GM19395 (cell line): ENCODE results near the gene IL1RAP.
"Not testable (repeated sequence)": the region's sequence is repeated elsewhere in the genome, so short reads cannot be mapped to it uniquely, and the experiment has no call there.

Source experiments
- ATAC-seq: cut with Tn5 transposase; IDR thresholded peaks from one replicate; pipeline ENCODE4 v1.9.1; 2021; ENCODE audit warnings: mild to moderate bottlenecking, moderate library complexity; ENCODE audit not compliant: unreplicated experiment

The IL1RAP gene

DNA sequence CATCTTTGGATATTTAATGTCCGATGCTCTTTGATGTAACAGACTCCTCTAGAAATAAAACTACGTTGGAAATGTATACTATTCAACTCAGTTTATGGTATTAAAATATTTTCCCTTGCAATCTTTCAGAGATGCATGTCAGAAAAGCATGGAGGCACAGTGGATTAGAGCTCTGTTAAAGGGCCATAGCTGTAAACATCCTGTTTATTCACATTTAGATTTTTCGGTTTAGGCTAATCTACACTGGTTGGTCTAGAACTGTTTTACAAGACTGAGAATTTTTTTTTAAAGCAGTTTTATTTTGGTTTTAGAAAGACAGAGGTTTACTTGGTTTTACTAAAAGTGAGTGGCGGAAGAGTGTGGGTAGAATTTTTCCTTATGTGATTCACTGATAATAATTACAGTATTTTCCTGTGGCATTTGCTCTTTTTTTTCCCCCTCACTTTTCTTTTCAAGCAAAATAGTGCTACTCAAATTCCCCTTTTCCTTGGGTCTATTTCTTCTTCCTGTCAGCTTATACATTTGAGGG is 132.1 kb downstream of the IL1RAP start:
- ATAC-seq = no peak

DNA sequence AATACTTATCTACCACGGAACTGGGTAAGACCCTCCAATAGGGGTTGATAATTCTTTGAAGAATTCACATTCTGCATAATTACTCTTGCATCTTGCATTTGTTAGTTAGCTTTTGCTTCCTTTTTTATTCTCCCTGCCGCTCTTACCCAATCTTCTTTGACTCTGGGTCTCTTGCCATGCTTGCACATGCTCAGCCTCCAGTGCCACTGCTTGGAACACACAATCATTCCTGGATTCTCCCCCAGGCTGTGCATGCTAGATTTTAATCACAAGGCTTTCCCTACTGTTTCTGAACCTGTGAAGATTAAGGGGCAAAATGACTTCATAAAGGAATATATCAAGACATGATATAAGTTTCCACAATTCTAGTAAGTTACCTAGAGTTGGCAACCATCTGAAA is 133.1 kb downstream of the IL1RAP start:
- ATAC-seq = no peak

DNA sequence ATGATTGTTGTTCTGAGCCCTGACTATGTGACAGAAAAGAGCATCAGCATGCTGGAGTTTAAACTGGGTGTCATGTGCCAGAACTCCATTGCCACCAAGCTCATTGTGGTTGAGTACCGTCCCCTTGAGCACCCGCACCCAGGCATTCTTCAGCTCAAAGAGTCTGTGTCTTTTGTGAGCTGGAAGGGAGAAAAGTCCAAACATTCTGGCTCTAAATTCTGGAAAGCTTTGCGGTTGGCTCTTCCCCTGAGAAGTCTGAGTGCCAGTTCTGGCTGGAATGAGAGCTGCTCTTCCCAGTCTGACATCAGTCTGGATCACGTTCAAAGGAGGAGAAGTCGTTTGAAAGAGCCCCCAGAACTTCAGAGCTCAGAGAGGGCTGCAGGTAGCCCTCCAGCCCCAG is 142.0 kb downstream of the IL1RAP start:
- ATAC-seq = no peak

DNA sequence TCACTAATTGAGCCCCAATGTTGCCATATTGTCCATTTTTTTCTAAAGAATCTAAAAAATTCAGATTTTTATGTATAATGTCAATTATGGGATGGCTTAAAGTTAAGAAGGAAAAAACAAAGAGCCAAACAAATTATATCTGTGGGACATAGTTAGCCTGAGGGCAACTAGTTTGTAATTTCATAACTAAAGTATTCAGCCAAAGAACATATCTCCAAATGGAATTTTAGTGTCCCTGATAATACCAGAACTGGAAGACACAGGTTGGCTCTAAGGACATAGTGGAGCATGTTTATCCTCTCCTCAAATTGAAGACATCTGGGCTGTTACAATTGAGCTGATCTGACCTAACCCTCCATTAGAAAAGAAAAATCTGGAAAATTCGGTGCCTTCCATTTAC is 144.2 kb downstream of the IL1RAP start:
- ATAC-seq = no peak

DNA sequence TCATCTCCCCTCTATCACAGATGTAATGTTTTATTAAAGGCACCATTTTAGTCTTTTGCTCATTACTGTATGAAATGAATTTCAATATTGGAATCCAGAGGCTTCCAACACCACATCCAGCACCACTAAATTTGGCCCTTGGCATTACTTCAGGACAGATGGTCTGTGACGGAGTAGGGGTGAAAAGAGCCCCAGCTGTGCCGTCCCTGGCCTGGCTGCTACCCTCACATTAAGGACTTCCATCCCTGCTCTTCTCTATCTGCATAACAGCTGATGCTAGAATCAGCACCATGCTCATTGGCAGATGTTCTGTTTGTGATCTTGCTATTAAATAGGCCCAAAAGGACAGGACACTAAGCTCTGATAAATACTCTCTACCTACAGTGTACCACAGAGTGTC is 152.9 kb downstream of the IL1RAP start:
- ATAC-seq = no peak

DNA sequence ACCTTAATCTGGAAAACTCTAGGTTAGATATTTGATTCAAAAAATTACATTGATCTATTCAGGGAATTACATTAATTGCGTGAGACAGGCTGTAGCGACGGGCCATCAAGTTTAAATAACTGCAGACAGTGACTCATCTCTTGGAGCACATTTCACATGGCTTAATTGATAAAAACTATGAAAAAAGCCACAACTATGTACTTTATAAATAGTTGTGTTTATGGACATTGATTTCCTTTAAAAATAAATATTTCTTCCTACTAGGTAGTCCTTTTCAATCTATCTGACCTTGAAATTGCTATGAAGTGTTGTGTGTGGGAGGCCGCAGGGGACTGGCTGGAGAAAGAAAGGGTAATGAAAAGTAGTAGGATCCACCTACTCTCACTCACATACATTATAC is 157.8 kb downstream of the IL1RAP start:
- ATAC-seq = no peak

DNA sequence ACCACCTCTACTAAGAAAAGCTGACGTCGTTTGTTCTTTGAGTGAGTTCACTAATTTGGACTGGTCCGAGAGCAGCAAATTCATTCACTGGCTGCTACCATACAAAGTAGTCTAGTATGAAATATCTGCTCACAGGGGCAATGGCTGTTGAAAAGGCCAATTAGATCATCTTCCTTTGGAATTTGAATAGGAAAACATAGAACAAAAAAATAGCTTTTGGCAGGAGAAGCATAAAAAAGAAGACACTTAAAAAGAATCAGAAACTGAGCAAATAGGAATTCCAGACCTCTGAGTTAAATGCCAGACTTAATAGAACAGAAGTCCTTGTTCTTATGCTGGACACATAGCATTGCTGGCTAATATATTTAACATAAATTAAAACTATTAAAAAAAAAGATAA is 159.3 kb downstream of the IL1RAP start:
- ATAC-seq = no peak

DNA sequence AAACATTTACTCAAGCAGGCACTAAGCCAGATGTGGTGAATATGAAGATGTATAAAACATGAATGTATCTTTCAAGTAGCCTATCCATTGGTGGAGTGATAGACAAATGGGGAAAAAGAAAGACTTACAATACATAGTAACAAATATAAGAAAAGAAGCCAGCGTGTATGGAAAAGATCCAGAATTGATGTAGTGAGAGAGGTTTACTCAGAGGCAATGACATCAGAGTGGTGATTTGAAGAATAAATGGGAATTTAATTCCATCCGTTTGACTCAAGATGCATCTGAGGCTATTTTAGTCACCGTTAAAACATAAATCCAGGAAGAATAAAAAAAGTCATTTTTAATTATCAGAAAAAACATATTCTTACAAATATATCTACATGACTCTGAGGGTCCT is 162.6 kb downstream of the IL1RAP start:
- ATAC-seq = no peak

DNA sequence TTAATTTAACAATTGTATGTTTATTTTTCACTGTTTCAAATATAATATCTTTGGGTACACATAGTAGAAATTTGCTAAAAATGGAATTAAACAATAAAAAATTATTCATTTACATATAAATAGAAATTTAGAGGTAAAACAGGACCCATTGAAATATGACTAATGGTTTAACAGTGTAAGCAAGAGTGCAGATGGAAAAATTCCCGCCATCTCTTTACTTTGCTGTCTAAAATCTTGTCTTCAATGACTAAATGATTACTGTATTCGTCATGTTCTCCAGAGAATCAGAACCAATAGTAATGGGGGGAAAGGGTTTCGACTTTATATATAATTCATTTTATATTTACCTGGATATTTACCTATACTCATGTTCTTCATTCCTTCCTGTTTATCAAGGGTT is 163.1 kb downstream of the IL1RAP start:
- ATAC-seq = no peak

DNA sequence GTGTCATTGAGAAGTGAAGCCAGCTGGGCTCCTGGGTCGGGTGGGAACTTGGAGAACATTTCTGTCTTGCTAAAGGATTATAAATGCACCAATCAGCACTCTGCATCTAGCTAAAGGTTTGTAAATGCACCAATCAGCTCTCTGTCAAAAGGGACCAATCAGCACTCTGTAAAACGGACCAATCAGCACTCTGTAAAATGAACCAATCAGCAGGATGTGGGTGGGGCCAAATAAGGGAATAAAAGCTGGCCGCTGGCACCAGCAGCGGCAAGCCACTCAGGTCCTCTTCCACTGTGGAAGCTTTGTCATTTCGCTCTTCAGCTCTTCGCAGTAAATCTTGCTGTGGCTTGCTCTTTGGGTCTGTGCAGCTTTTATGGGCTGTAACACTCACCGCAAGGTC is 164.0 kb downstream of the IL1RAP start:
- not testable (repeated sequence) for ATAC-seq

DNA sequence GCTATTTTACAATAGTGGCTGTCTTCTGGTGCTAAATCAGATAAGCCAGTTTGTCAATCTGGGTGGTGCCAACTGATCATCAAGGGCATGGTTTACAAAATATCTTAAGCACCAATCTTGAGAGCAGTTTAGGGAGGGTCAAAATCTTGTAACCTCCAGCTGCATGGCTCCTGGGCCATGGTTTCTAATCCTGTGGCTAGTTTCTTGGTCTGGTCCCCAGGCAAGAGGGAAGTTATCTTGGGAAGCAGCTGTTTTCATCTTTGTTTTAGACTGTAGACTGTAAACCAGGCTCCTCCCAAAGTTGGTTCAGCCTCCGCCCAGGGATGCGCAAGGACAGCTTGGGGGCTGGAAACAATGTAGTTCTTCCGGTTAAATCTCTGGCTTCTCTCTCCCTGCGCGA is 166.8 kb downstream of the IL1RAP start:
- ATAC-seq = no peak

DNA sequence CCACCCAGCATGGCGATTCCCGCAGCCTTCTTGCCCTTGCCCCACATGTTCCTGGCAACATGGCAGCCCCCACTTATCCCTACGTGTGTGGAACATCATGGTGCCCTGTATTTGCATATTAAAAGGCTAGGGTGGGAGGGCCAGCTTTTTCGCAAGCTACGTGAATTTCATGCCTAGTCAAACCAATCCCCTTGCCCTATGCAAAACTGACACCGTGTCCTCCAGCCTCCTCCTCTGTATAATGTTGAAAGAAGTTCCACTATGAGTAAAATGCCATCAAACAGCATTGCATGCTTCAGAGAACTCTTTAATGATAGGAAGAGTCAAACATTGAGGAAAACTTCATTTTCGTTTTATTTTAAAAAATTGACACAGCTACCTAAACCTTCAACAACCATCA is 170.9 kb downstream of the IL1RAP start:
- no peak for ATAC-seq

DNA sequence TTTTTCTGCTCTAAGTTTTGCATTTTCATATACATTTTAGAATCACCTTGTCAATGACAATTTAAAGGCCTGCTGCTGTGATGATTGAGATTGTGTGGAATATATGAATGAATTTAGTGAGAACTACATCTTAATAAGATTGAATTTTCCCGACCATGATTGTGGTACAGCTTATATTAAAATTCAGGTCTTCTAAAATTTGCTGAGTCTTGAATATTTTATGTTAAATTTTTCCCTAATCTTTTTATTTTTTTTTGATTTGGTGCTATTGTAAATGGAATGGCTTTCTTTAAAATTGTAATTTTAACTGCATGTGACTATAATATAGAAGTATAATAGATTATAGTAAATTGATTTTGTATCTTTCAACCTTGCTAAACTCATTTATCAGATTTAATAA is 172.1 kb downstream of the IL1RAP start:
- ATAC-seq = no peak

DNA sequence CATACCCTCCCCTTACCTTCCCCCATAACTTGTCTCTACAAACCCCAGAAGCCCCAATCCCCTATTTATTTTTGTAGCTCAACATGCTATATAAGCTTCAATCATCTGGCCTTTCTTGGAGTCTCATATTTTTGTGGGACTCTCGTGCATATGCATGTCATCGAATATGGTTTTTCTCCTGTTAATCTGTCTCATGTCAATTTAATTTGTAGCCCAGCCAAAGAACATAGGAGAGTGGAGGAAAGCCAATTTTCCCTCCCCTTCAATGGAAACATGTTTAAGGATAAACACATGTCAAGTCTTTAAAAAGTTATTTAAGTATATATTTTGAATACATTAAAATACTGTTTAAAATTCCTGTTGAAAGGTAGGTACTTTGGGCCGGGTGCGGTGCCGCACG is 176.4 kb downstream of the IL1RAP start:
- ATAC-seq = no peak

DNA sequence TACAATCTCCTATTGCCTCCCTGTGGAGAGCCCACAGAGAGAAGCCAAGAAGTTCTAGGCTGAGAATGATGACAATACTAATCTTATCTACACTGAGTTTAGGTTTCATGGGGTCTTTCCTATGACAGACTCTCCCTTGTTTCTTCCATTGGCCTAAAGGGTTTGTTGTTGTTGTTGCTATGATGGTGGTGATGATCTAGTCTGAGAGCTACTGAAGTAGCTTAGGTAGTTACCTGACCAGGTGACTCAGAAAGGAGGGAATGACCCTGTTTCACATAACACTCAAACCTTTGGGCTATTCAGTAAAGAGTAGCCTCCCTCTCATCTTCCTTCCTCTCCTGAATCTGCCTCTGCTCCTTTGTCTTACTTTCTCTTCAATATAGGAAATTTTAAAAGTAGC is 178.4 kb downstream of the IL1RAP start:
- ATAC-seq = no peak

DNA sequence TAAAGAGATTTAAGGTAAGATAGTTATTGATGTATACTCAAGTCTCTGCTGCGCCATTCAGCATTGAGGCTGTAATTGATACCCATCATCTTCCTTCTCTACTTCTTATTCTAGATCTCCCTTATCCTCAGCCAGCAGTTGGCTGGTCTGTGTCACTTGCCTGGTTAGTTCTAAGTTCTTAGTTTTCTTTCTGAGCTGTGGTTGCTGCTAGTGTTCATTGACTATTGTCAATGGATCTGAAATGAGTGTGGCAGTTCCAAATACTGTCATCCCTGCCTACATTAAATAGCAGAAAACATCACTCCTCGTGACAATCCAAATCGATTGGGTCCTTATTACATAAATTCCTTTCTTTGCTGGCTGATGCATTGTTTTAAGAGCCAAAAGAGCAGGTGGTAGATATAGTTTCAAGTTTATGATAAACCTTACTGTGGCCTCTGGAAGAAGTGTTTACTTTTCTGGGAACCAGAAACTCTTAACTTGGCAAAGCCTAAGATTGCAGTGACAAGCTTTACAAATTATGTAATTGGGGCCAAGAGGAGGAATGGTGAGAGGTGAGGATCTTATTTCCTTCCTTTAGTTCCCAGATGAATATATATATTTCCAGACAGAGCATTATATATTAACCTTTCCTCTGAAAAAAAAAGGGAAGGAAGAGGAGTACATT is 180.6 kb downstream of the IL1RAP start:
- ATAC-seq = no peak

DNA sequence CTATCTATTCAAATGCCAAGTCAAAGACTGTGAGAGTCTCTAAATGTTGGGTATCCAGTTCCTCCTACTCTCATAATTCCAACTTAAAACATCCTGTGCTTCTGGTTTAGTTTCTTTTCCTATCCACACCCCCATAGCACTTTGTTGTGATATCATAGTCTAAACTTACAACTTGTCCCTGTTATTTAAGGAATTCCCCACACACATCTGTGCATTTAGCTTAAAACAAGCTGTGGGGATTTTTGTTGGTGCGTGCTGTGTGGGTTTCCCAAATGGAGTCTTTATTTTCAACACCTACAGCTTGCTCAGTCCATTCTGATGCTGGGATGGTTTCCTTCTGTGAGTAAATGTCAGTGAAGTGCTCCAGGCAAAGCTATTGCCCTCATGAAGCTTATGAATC is 181.3 kb downstream of the IL1RAP start:
- ATAC-seq = no peak

DNA sequence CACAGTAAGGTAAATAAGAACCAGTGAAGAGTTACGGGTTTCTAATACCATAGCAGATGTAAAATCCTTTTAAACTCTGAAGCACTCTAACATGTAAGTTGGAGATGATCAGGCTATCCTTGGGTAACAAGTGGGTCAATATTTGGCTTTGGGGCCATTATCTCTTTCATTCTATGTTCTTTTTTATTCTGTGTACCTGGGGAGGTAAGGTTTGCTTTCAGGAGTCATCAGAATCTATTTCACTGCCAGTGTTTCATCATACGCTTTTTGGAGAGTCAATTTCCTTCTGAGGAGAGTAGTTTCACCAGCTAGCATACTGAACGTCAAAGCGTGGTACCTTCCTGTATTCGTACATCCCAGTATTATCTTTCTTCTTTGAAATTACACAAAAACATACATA is 182.1 kb downstream of the IL1RAP start:
- no peak for ATAC-seq

DNA sequence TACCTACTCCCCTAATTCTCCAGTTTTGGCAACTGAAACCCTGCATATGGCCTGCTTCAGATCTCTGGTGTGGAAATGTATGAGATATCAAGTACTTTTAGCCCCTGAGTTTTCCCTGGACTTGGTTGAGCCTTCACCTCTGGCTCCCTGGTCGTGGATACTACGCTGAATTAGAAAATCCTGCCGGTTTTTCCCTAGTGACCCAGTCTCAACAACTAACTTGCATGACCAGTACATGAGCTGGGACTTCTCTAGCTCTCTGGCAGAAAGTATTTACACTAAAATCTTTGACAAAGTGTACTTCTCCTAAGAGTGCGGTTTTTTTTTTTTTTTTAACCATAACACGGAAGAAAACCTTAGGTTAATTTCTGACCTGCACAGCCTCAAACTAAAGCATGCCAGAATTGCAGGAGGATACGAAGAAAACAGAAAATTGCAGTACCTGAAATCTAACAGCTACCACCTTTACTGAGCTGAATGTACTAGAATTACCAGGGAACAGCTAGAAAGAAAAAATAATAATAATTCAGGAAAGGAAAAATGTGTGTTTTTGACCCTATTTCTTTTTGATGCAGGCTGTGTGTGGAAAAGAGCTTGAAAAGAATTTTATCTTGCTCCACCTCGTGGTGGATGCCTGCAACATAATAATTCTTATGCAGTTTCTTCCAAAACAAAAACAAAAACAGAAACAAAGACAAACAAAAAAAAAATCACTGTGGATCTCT is 183.1 kb downstream of the IL1RAP start:
- ATAC-seq = no peak

DNA sequence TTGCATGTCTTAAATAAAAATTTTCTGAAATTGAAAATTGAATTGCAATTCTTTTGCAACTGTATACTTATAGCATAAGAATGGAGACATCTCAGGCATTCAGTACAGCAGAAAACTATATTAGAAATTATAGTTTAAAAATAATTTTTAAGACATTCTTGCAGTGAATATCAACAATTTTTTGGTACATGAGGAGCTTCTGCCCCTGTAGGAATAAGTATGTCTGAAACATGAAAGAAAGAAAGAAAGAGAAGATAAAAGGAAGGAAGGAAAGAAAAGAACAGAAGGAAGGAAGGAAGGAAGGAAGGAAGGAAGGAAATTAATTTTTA is 183.6 kb downstream of the IL1RAP start:
- no peak for ATAC-seq

DNA sequence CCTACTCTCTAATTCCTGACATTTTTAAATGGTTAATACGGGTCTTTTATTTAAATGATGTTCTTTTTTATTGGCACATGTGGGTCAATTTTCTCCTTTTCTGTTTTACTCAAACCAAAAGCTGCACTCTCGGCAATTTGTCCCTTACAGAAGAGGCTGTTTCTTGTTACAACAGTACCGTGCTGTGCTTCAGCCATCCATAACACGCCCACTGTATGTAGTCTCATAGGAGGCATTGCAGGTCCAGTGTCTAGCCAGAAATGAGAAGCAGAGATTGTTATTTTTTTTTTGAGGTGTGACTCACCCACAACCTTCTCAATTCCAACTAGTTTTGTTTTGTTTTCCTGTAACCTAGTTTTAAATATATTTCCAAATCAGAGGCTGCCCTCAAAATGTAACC is 184.0 kb downstream of the IL1RAP start:
- no peak for ATAC-seq

DNA sequence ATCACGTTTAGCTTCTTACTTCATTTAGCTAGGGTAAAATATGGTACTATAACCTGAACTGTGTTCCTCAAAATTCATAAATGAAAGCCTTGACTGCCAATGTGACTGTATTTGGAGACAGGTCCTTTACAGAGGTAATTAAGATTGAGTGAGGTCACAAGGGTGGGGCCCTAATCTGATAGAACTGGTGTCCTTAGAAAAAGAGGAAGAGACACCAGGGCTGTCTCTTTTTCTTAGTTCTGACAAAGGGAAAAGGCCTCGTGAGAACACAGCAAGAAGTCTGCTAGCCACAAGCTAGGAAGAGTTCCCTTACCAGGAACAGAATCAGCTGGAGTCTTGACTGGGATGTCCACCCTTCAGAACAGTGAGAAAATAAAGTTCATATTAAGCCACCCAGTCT is 185.9 kb downstream of the IL1RAP start:
- ATAC-seq = no peak

DNA sequence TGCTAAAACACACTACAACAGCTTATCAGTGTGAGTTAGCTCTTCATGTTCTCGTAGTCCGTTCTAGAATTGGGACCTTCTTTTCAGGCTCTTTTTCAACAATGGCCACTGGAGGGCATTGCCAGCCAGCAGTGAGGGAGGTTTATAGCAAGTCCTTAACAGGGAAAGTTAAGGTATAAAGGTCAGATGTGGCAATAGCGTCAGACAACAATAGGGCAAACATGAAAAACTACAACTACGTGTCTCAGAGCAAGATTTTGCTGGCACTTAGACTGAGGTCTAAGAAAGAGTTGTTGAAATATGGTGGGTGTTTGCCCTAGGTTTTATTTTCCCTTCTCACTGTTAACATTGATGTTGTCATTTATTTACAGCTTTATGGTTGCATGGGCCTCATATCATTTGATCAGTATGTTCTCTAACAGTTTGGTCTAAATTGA is 187.2 kb downstream of the IL1RAP start:
- no peak for ATAC-seq
